IPS-NIHi7 (cell line): Measurements from ENCODE around the gene MCC.
A peak's percentile ranks its signal among the peaks of the same experiment; 100 is the strongest.
"Not testable (repeated sequence)": the region's sequence is repeated elsewhere in the genome, so short reads cannot be mapped to it uniquely, and the experiment has no call there.

Experiments
- DNase-seq: peaks from one replicate; pipeline ENCODE4 v3.0.0; 2012; ENCODE audit warnings: mixed read lengths; ENCODE audit errors: extremely low spot score

MCC gene

GRCh38 chr5:113425909-113426308 is 62.3 kb downstream of the MCC start:
- DNase-seq, result no peak

GRCh38 chr5:113421693-113422092 is 66.6 kb downstream of the MCC start:
- DNase-seq, result no peak

DNA sequence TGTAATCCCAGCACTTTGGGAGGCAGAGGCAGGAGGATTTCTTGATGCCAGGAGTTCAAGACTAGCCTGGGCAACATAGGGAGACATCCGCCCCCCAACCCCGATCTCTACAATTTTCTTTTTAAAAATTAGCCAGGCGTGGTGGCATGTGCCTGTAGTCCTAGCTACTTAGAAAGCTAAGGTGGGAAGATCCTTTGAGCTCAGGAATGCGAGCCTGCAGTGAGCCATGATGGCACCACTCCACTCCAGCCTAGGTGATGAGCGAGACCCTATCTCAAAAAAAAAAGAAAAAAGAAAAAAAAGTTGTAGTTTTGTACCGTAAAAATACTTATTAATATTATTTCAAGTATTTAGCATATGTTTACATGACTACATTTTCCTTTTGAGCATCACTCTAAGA is 82.7 kb downstream of the MCC start:
- no peak for DNase-seq

GRCh38 chr5:113404269-113404668 is 84.0 kb downstream of the MCC start:
- DNase-seq, result no peak

DNA sequence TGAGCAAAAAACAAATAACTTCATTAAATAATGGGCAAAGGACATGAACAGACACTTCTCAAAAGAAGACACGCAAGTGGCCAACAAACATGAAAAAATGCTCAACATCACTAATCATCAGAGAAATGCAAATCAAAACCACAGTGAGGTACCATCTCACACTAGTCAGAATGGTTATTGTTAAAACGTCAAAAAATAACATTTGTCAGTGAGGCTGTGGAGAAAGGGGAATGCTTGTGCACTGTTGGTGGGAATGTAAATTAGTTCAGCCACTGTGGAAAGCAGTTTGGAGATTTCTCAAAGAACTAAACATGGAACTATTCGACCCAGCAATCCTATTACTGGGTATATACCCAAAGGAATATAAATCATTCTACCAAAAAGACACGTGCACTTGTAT is 90.3 kb downstream of the MCC start:
- DNase-seq, result not testable (repeated sequence)

- no peak for DNase-seq
These were observed 91.2 kb downstream of the MCC start for GRCh38 chr5:113397046-113397445.

DNA sequence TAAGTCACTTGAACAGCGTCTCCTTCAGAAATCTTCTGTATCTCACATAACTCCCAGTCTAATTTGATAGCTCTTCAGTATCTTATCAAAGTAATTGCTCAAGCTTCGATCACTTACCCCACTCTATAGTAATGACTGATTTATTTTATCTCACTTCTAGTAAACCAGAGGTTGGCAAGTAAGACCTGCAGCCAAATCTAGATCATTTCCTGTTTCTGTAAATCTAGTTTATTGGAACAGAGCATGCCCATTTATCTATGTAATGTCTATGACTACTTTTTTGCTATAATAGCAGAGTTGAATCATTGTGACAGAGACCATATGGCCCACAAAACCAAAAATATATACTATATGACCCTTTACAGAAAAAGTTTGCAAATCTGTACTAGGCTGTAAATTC is 93.6 kb downstream of the MCC start:
- DNase-seq, result no peak

- DNase-seq, result no peak
These were observed 98.0 kb downstream of the MCC start for GRCh38 chr5:113390224-113390623.

GRCh38 chr5:113389116-113389515 is 99.1 kb downstream of the MCC start:
- no peak for DNase-seq

GRCh38 chr5:113387844-113388243 is 100.4 kb downstream of the MCC start:
- DNase-seq, result no peak

DNA sequence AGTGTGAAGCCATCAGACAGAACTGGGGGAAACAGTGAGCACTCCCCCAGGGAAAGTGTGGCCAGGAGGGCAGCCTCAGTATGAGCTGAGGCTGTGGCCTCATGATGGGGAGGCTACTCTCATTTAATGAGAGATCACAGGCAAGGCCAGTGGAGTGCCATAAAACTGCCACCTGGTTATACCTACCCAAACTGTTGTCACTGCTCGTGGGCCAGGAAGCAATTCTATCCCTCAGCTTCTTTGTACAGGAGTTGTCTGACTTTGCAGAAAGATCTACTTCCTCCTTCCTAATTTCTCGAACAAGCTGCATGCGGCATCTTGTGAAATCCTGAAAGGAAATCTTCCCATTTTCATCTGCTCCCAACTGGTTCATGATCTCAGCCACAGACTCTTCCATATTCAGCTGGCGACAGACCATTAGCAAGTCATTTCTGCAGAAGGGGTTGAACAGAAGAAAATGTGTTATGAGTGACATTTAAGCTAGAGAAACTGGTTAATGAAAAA is 103.4 kb downstream of the MCC start:
- no peak for DNase-seq

- no peak for DNase-seq
These were observed 105.5 kb downstream of the MCC start for GRCh38 chr5:113382731-113383130.

DNA sequence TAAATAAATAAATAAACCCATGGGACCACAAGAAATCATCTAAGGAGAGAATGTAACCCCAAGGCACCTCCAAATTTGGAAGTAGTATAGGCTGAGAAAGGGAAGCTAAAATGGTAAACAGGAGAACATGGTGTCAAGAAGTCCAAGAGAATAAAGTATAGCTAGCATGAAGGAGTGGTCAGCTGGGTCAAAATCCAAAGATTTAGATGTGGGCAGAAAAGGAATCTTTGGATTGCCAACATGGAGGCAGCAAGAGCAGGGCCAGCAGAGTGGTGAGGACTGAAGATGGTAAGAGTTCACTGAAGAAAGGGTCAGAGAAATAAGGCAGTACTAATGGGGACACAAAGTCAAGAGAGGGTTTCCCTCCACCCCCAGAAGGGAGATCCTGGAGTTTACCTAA is 106.5 kb downstream of the MCC start:
- no peak for DNase-seq

- DNase-seq, result no peak
These were observed 107.4 kb downstream of the MCC start for GRCh38 chr5:113380807-113381326.

DNA sequence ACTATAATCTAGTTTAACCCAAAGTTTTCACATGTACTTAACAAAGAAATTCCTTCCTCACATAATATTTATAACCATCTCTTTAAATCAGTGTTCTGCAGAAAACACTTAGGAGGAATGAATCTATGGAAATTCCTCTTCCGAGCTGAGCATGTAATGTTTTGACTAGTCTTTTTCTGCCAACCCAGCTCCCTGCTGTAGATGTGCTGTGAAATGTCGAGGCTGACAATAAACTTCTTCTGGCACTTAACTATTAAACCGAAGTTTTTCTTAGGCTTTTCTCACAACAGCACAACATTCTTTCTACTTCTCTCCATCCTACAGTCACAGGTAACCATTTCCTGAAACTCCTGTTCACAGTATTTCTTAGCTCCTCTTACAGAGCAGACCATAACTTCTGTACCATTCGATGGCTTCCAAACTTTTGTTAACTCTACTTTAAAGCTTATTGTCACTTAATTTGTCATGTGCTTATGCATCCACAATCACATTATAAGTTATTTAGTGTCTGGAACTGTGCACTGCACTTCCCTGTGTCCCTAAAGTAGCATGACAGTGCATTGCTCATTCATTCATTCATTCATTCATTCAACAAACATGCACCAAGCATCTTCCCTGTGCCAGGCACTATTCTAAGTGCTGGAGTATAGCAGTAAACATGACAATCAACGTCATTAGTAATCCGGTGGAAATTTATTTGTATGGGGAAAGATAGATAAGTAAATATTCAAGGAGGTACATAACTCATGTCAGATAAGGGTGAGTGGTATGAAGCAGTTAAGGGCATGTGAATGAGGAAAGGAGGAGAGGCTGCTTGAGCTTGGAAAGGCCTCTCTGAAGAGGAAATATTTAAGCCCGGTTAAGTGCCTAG is 108.1 kb downstream of the MCC start:
- no peak for DNase-seq

DNA sequence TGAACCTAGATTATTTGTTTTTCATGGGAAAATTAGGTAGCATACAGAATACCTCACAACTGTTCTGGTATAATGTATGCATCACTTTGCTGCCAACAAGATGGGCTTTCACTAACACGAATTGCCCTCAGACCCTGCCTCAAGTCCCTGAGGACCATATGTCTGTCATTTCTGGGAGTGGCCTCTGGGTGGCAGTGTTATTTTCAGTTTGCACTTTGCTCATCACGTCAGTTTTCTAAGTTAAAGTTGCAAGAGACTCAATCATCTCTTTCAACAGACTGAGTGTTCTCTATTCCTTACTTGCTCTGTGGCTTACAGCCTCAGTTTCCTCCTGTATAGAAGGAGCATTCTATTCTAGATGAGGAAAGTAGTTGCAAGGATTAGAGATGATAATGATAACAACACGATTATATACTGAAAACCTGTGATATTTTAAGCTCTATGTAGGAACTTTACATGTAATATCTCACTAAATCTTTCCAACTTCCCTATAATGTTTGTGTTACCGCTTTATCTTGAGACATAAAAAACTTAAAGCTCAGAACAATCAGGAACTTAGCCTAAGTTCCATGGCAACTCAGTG is 109.2 kb downstream of the MCC start:
- DNase-seq, result peak; percentile 81

DNA sequence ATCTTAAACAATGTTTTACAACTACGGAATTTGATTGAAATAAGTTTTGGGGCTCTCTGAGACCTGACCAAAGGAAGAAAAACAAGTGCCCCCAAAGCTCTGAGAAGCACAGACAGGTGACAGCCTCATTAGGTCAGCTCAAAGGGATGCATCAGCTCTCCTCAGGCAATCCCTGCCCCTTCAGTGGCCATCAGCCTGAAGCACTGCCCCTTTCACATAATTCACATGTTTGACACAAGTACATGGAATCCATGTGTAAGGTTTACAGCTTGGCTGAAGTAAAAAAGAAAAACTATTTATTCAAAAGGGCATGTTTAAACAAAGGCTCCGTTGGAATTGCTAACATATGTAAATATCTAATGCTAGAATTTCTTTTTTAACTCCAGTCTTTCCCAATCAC is 109.7 kb downstream of the MCC start:
- no peak for DNase-seq

GRCh38 chr5:113378081-113378480 is 110.2 kb downstream of the MCC start:
- no peak for DNase-seq

GRCh38 chr5:113376640-113377039 is 111.6 kb downstream of the MCC start:
- peak; percentile 21 for DNase-seq

GRCh38 chr5:113375480-113376060 is 112.7 kb downstream of the MCC start:
- no peak for DNase-seq

- no peak for DNase-seq
These were observed 114.8 kb downstream of the MCC start for GRCh38 chr5:113373426-113373825.

- DNase-seq, result no peak
These were observed 116.5 kb downstream of the MCC start for GRCh38 chr5:113371721-113372196.
